Measurements from ENCODE around the gene CEP112. TPM values are rescaled to one million over a fixed set of nuclear protein-coding genes. Genes with fewer than 3 reads are reported as not detected.
"Not testable (repeated sequence)": the region's sequence is repeated elsewhere in the genome, so short reads cannot be mapped to it uniquely, and the experiment has no call there.

The CEP112 gene
- polyA plus RNA-seq, 4 donors = 14.2 to 20.3 (median 14.3) TPM

GRCh38 chr17:65751263-65751662 lies 440.7 kb downstream of the CEP112 start:
- no peak for DNase-seq (ENCODE audit: low read depth in 4 of 4, low spot score in 2 of 4)

GRCh38 chr17:65750631-65751115 lies 441.3 kb downstream of the CEP112 start:
- no peak for DNase-seq (ENCODE audit: low read depth in 4 of 4, low spot score in 2 of 4)

GRCh38 chr17:65750166-65750565 lies 441.8 kb downstream of the CEP112 start:
- no peak for DNase-seq (ENCODE audit: low read depth in 4 of 4, low spot score in 2 of 4)

GRCh38 chr17:65749479-65749878 lies 442.5 kb downstream of the CEP112 start:
- DNase-seq (ENCODE audit: low read depth in 4 of 4, low spot score in 2 of 4) = no peak

- no peak for DNase-seq (ENCODE audit: low read depth in 4 of 4, low spot score in 2 of 4)
Measured at GRCh38 chr17:65745241-65745640, 446.7 kb downstream of the CEP112 start.

- no peak for DNase-seq (ENCODE audit: low read depth in 4 of 4, low spot score in 2 of 4)
Measured at GRCh38 chr17:65743308-65743655, 448.7 kb downstream of the CEP112 start.

- no peak for DNase-seq (ENCODE audit: low read depth in 4 of 4, low spot score in 2 of 4)
Measured at GRCh38 chr17:65742403-65743307, 449.3 kb downstream of the CEP112 start.

- no peak for DNase-seq (ENCODE audit: low read depth in 4 of 4, low spot score in 2 of 4)
Measured at GRCh38 chr17:65741710-65742109, 450.2 kb downstream of the CEP112 start.

- DNase-seq (ENCODE audit: low read depth in 4 of 4, low spot score in 2 of 4) = no peak
Measured at GRCh38 chr17:65739034-65739433, 452.9 kb downstream of the CEP112 start.

- DNase-seq (ENCODE audit: low read depth in 4 of 4, low spot score in 2 of 4) = no peak
Measured at GRCh38 chr17:65737451-65737850, 454.5 kb downstream of the CEP112 start.

- DNase-seq (ENCODE audit: low read depth in 4 of 4, low spot score in 2 of 4) = no peak
Measured at GRCh38 chr17:65733314-65733713, 458.6 kb downstream of the CEP112 start.

GRCh38 chr17:65732667-65733066 lies 459.3 kb downstream of the CEP112 start:
- not testable (repeated sequence) for DNase-seq (ENCODE audit: low read depth in 4 of 4, low spot score in 2 of 4)

- no peak for DNase-seq (ENCODE audit: low read depth in 4 of 4, low spot score in 2 of 4)
Measured at GRCh38 chr17:65730711-65731169, 461.2 kb downstream of the CEP112 start.

- no peak for DNase-seq (ENCODE audit: low read depth in 4 of 4, low spot score in 2 of 4)
Measured at GRCh38 chr17:65729207-65729606, 462.7 kb downstream of the CEP112 start.

- no peak for DNase-seq (ENCODE audit: low read depth in 4 of 4, low spot score in 2 of 4)
Measured at GRCh38 chr17:65727832-65728231, 464.1 kb downstream of the CEP112 start.

- no peak for DNase-seq (ENCODE audit: low read depth in 4 of 4, low spot score in 2 of 4)
Measured at GRCh38 chr17:65727246-65727645, 464.7 kb downstream of the CEP112 start.

- DNase-seq (ENCODE audit: low read depth in 4 of 4, low spot score in 2 of 4) = peak in 3 of 4 donors; percentile 43 to 59 (median 49)
Measured at GRCh38 chr17:65723431-65724151, 468.3 kb downstream of the CEP112 start.

- no peak for DNase-seq (ENCODE audit: low read depth in 4 of 4, low spot score in 2 of 4)
Measured at GRCh38 chr17:65718601-65719000, 473.3 kb downstream of the CEP112 start.

- no peak for DNase-seq (ENCODE audit: low read depth in 4 of 4, low spot score in 2 of 4)
Measured at GRCh38 chr17:65712383-65713267, 479.3 kb downstream of the CEP112 start.

GRCh38 chr17:65711671-65712276 lies 480.2 kb downstream of the CEP112 start:
- DNase-seq (ENCODE audit: low read depth in 4 of 4, low spot score in 2 of 4) = no peak
